ENCODE data around the gene FSCN2. TPM values are rescaled to one million over a fixed set of nuclear protein-coding genes. Genes with fewer than 3 reads are reported as not detected.

Gene FSCN2
- total and polyA plus RNA-seq, 2 of the 4 experiments (the other 2 are of a cell fraction) = 0.18 to 0.84 TPM

DNA sequence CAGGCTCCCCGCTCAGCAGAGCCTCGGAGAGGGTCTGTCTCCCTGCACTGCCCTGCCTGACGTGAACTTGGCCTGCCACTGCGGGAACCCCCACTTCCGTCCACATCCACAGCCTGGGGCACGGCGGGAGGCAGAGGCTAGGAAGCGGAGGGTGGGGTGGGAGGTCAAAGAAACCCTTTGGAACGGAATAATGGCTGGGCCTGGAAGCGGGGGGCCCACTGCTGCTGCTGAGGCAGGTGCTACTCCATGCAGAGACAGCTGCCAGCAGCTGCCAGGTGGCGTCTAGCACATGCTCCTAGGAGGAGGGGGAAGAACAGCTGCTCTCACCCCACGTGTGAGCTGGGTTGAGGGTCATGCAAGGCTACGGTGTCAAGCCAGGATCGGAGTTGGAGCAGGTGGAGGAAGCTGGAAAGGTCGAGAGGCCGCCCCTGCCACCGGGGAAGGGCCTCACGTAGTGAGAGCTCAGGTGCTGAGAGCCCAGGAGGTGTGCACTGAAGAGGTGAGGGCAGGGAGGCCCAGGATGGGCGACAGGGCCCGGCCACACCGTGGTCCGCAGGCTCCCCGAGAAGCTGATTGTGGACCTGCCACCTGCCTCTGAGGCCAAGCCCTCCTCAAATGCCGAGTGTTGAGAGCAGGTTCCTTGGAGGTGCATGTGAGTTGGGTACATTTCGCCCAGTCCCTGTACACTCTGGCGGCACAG lies 9.8 kb downstream of the FSCN2 start:
- Histone ChIP-seq H3K18ac (ENCODE audit: low read depth, low read length) (no peak overlapping the region), H2AFZ (replicated peaks; ENCODE audit: low read length, poor library complexity) (no peak overlapping the region), H3K4me2 (ENCODE audit: low read depth, low read length) (no peak overlapping the region), H3K79me1 (ENCODE audit: low read depth in 1 of 2, low read length in 2 of 2) (no peaks in the 10 kb centered on the region; a peak in 1 of 4 replicates), H2BK20ac (ENCODE audit: low read depth, low read length) (no peak overlapping the region), H2BK15ac (ENCODE audit: low read depth, low read length) (no peak overlapping the region), H3K27ac (ENCODE audit: insufficient read depth, low read length) (no peak overlapping the region), H3K4me1 (ENCODE audit: control insufficient read depth, insufficient read depth, low read length) (no peaks in the 10 kb centered on the region), H4K8ac (ENCODE audit: low read depth in 2 of 2, low read length in 2 of 2) (no peak overlapping the region), H3K9me1 (ENCODE audit: insufficient read depth, low read length) (no peaks in the 10 kb centered on the region), H3K9ac (ENCODE audit: low read depth, low read length) (no peak overlapping the region), H3K36me3 (ENCODE audit: control insufficient read depth, insufficient read depth, low read length) (peaks cover 19% of the 10 kb centered on the region; the same call in 1 of the 2 replicates), H2BK120ac (ENCODE audit: low read depth, low read length) (no peak overlapping the region), H2AK9ac (replicated peaks; ENCODE audit: low read depth, low read length, poor library complexity) (peak overlapping the region; percentile 42), H3K27me3 (ENCODE audit: control insufficient read depth, insufficient read depth, low read length) (peaks cover 10% of the 10 kb centered on the region; the same call in 1 of the 2 replicates), H3K23ac (ENCODE audit: low read depth, low read length) (no peak overlapping the region), H3K4ac (ENCODE audit: low read depth, low read length) (no peak overlapping the region), H2AK5ac (ENCODE audit: low read depth, low read length) (no peak overlapping the region), H3K56ac (ENCODE audit: extremely low read depth, insufficient read depth, low read length) (no peak overlapping the region), H4K5ac (ENCODE audit: low read depth, low read length) (no peak overlapping the region), H4K91ac (ENCODE audit: insufficient read depth, low read depth, low read length) (no peak overlapping the region), H3K14ac (replicated peaks; ENCODE audit: low read depth, low read length) (no peak overlapping the region), H2BK5ac (ENCODE audit: low read depth, low read length, poor library complexity, severe bottlenecking) (no peak overlapping the region), H3K4me3 (ENCODE audit: insufficient read depth, low read depth, low read length) (no peak overlapping the region), H3K9me3 (ENCODE audit: control insufficient read depth, insufficient read depth, low read length) (no peaks in the 10 kb centered on the region), H4K20me1 (ENCODE audit: insufficient read depth, low read length) (peaks cover 7% of the 10 kb centered on the region; the same call in 1 of the 2 replicates)
- WGBS, 2 experiments (ENCODE audit: extremely low coverage in 2 of 2, insufficient read length in 1 of 2) = 84% methylated on average over 15 of the region's 26 CpGs; no CpG with 5 or more reads in 1 of the 2 experiments
- DNase-seq (no peak), ATAC-seq (ENCODE audit: low read depth) (no peak; the same call in 1 of the 2 replicates)
- intact Hi-C loops (cut with micrococcal nuclease) (no loop called here), in situ Hi-C loops (cut with MboI; ENCODE audit: low sequenced_read_pairs) (no loop called here), dilution Hi-C loops (cut with HindIII; ENCODE audit: low sequenced_read_pairs, unreplicated experiment) (no loop called here)
- POLR2A ChIA-PET (ENCODE audit: unreplicated experiment) = no interaction called here
- CTCF ChIA-PET = no interaction called here
- no TSS peak for BruUV-seq (replicated peaks)
- no peak for TF ChIP-seq BHLHE40 (IDR thresholded peaks at IDR 0.05; ENCODE audit: low read depth, low read length)
- no peak for TF ChIP-seq USF2 (IDR thresholded peaks at IDR 0.05; ENCODE audit: low read depth, low read length)
- TF ChIP-seq MAZ (IDR thresholded peaks at IDR 0.05; ENCODE audit: borderline replicate concordance, low read depth, low read length) = no peak
- TF ChIP-seq CHD1 (IDR thresholded peaks at IDR 0.05; ENCODE audit: low read depth, low read length) = no peak

Data from IMR-90 (cell line).